HCT116 (cell line): ENCODE measurements around the gene HEXA.

Experiments
- EZH2 ChIP-seq: fragments of 200-600 bp; sonication (generic); IDR thresholded peaks from 2 replicates; pipeline ENCODE4 v1.6.1; 2017; ENCODE audit warnings: antibody characterized with exemption, mixed run types
- EZH2phosphoT487 ChIP-seq: fragments of 200-600 bp; IDR thresholded peaks from 2 replicates; pipeline ENCODE4 v1.6.1; 2018; ENCODE audit warnings: antibody characterized with exemption, borderline replicate concordance
- FOSL1 ChIP-seq: IDR thresholded peaks from 2 replicates; pipeline ENCODE4 v1.6.1; 2012; ENCODE audit warnings: low read depth
- JUND ChIP-seq: IDR thresholded peaks from 2 replicates; pipeline ENCODE4 v1.6.1; 2012
- POLR2A ChIP-seq: IDR thresholded peaks from 2 replicates; pipeline ENCODE4 v1.7.0; 2011; ENCODE audit warnings: borderline replicate concordance; ENCODE audit not compliant: insufficient read depth, insufficient read length; ENCODE audit errors: extremely low read depth
- POLR2AphosphoS5 ChIP-seq: IDR thresholded peaks from 2 replicates; pipeline ENCODE4 v1.6.1; 2011; ENCODE audit warnings: mild to moderate bottlenecking, low read depth, low read length, moderate library complexity
- SP1 ChIP-seq: IDR thresholded peaks from 2 replicates; pipeline ENCODE4 v1.6.1; 2012; ENCODE audit warnings: low read depth
- TCF7L2 ChIP-seq: IDR thresholded peaks from 2 replicates; pipeline ENCODE4 v1.7.0; 2011; ENCODE audit warnings: borderline replicate concordance, inconsistent platforms; ENCODE audit not compliant: insufficient read depth, insufficient read length; ENCODE audit errors: extremely low read depth
- YY1 ChIP-seq: IDR thresholded peaks from 2 replicates; pipeline ENCODE4 v1.6.1; 2011; ENCODE audit warnings: low read length, low read depth, moderate library complexity, mild to moderate bottlenecking; ENCODE audit not compliant: insufficient replicate concordance; ENCODE audit errors: extremely low read depth
- ZNF274 ChIP-seq: fragments of 200-500 bp; sonication (Bioruptor generic); IDR thresholded peaks from 2 replicates; pipeline ENCODE4 v1.6.1; 2014; ENCODE audit warnings: mild to moderate bottlenecking, low read depth, low read length, inconsistent platforms
- TF ChIP-seq, protein P1 (sequence below): IDR thresholded peaks from 2 replicates; pipeline ENCODE4 v1.6.1; 2011; ENCODE audit warnings: mild to moderate bottlenecking, low read length, moderate library complexity; ENCODE audit not compliant: insufficient replicate concordance; ENCODE audit errors: extremely low read depth
- TF ChIP-seq, protein P2 (sequence below), 3 experiments: fragments of 200-600 bp in 1 of 3; sonication (generic) in 1 of 3; IDR thresholded peaks in 2 of 3; conservative IDR thresholded peaks in 1 of 3; 2 replicates each; pipeline ENCODE4 v1.5.1; 2012 to 2017; ENCODE audit warnings: low read depth in 2 of 3, low read length in 2 of 3, antibody characterized with exemption in 1 of 3, borderline replicate concordance in 1 of 3, control low read depth in 1 of 3, mild to moderate bottlenecking in 1 of 3, mixed read lengths in 1 of 3, mixed run types in 1 of 3, moderate library complexity in 1 of 3; ENCODE audit not compliant: insufficient read depth in 1 of 3
- TF ChIP-seq, protein P3 (sequence below): IDR thresholded peaks from 2 replicates; pipeline ENCODE4 v1.6.1; 2012

DNA sequence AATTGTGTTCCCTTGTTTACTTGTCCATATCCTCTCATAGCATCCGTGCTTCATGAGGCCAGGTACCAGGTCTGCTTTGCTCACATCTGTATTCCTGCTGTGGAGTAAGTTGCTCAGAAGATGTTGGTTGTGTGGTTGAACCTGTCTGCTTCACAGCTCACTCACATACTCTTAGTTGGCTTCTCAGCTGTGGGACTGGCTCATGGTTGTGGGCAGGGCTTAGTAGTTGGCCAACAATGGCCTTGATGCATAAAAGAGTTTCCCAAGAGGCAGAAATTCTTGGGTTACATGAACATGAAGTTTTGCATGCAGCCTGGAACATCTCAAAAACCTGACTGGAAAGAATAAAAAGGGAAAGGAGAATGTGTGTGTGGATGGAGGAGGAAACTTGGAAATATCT, 72.9 kb downstream of the HEXA start:
- TF ChIP-seq, protein P1, sequence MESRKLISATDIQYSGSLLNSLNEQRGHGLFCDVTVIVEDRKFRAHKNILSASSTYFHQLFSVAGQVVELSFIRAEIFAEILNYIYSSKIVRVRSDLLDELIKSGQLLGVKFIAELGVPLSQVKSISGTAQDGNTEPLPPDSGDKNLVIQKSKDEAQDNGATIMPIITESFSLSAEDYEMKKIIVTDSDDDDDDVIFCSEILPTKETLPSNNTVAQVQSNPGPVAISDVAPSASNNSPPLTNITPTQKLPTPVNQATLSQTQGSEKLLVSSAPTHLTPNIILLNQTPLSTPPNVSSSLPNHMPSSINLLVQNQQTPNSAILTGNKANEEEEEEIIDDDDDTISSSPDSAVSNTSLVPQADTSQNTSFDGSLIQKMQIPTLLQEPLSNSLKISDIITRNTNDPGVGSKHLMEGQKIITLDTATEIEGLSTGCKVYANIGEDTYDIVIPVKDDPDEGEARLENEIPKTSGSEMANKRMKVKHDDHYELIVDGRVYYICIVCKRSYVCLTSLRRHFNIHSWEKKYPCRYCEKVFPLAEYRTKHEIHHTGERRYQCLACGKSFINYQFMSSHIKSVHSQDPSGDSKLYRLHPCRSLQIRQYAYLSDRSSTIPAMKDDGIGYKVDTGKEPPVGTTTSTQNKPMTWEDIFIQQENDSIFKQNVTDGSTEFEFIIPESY: no peak
- TF ChIP-seq, protein P2, sequence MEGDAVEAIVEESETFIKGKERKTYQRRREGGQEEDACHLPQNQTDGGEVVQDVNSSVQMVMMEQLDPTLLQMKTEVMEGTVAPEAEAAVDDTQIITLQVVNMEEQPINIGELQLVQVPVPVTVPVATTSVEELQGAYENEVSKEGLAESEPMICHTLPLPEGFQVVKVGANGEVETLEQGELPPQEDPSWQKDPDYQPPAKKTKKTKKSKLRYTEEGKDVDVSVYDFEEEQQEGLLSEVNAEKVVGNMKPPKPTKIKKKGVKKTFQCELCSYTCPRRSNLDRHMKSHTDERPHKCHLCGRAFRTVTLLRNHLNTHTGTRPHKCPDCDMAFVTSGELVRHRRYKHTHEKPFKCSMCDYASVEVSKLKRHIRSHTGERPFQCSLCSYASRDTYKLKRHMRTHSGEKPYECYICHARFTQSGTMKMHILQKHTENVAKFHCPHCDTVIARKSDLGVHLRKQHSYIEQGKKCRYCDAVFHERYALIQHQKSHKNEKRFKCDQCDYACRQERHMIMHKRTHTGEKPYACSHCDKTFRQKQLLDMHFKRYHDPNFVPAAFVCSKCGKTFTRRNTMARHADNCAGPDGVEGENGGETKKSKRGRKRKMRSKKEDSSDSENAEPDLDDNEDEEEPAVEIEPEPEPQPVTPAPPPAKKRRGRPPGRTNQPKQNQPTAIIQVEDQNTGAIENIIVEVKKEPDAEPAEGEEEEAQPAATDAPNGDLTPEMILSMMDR (IDR thresholded peaks at IDR 0.05 in 2 of 3, conservative IDR thresholded peaks at IDR 0.05 in 1 of 3; ENCODE audit: borderline replicate concordance in 1 of 3, insufficient read depth in 1 of 3, low read depth in 2 of 3, low read length in 2 of 3): no peak
- TF ChIP-seq, protein P3, sequence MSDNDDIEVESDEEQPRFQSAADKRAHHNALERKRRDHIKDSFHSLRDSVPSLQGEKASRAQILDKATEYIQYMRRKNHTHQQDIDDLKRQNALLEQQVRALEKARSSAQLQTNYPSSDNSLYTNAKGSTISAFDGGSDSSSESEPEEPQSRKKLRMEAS: no peak
- no peak for TF ChIP-seq TCF7L2
- no peak for TF ChIP-seq EZH2phosphoT487
- no peak for TF ChIP-seq POLR2AphosphoS5
- TF ChIP-seq EZH2: no peak
- no peak for TF ChIP-seq POLR2A
- TF ChIP-seq FOSL1: no peak
- no peak for TF ChIP-seq YY1
- TF ChIP-seq ZNF274: no peak
- TF ChIP-seq SP1: no peak
- TF ChIP-seq JUND: no peak
